KMS-11 (cell line): ENCODE measurements around the gene AGPAT1.

ENCODE experiments used
- H2AFZ ChIP-seq: fragments of 200-600 bp; sonication (generic); 2 replicates; pipeline ENCODE4 v1.6.1; 2016; ENCODE audit warnings: antibody characterized with exemption, mixed run types, low read depth
- H3K27ac ChIP-seq: fragments of 200-600 bp; sonication (generic); 2 replicates; pipeline ENCODE4 v1.6.1; 2016; ENCODE audit warnings: mild to moderate bottlenecking, mixed run types
- H3K27me3 ChIP-seq: fragments of 200-600 bp; sonication (generic); 2 replicates; pipeline ENCODE4 v1.6.1; 2017; ENCODE audit warnings: mild to moderate bottlenecking, low read depth, mixed run types, moderate library complexity; ENCODE audit not compliant: insufficient read depth
- H3K36me3 ChIP-seq: fragments of 200-600 bp; sonication (generic); 2 replicates; pipeline ENCODE4 v1.6.1; 2017; ENCODE audit warnings: mild to moderate bottlenecking, mixed run types; ENCODE audit not compliant: insufficient read depth
- H3K4me1 ChIP-seq: fragments of 200-600 bp; sonication (generic); 2 replicates; pipeline ENCODE4 v1.6.1; 2016; ENCODE audit warnings: mild to moderate bottlenecking, low read depth, mixed run types; ENCODE audit not compliant: poor library complexity, severe bottlenecking
- H3K4me2 ChIP-seq: fragments of 200-600 bp; sonication (generic); 2 replicates; pipeline ENCODE4 v1.7.0; 2016; ENCODE audit warnings: mild to moderate bottlenecking, mixed run types
- H3K4me3 ChIP-seq: fragments of 200-600 bp; sonication (generic); IDR thresholded peaks from 2 replicates; pipeline ENCODE4 v1.6.1; 2017; ENCODE audit warnings: low read depth, low read length, mixed read lengths; ENCODE audit not compliant: insufficient read depth
- H3K79me2 ChIP-seq: fragments of 200-600 bp; sonication (generic); 2 replicates; pipeline ENCODE4 v1.6.1; 2016; ENCODE audit warnings: low read depth, mixed run types; ENCODE audit not compliant: insufficient read depth
- H3K9ac ChIP-seq: fragments of 200-600 bp; sonication (generic); 2 replicates; pipeline ENCODE4 v1.6.1; 2016; ENCODE audit warnings: mild to moderate bottlenecking, mixed run types
- H4K20me1 ChIP-seq: fragments of 200-600 bp; sonication (generic); 2 replicates; pipeline ENCODE4 v1.6.1; 2016; ENCODE audit warnings: mild to moderate bottlenecking, mixed run types; ENCODE audit not compliant: insufficient read depth
- TF ChIP-seq, protein P1 (sequence below): fragments of 200-600 bp; sonication (generic); conservative IDR thresholded peaks from 2 replicates; pipeline ENCODE4 v1.6.1; 2017; ENCODE audit warnings: low read depth, mild to moderate bottlenecking, antibody characterized with exemption, low read length, moderate library complexity, mixed read lengths

The AGPAT1 gene

DNA sequence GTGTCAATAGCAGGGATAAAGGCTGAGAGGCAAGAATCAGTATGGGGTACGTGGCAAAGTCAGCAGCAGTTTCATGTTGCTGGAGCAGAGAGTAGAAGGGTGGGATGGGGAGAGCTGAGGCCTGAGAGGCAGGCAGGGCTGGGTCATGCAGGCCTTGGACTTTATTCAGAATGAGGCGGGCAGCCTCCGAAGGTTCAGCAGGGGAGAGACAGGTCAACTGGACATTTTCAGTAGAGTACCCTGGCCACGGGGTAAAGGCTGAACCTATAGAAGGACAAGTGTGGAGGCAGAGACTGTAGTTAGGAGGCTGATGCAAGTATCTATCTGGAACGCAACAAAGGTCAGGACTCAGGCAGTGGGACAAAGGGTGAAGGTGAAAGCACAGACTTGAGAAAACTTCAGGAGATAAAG is 34.3 kb upstream of the AGPAT1 start:
- Histone ChIP-seq H3K4me1 (no peaks in the 10 kb centered on the region), H4K20me1 (no peaks in the 10 kb centered on the region), H2AFZ (no peak overlapping the region), H3K27me3 (no peaks in the 10 kb centered on the region), H3K27ac (no peak overlapping the region), H3K9ac (no peak overlapping the region), H3K4me3 (no peak overlapping the region), H3K36me3 (no peaks in the 10 kb centered on the region), H3K4me2 (no peak overlapping the region), H3K79me2 (no peaks in the 10 kb centered on the region)
- TF ChIP-seq, protein P1, sequence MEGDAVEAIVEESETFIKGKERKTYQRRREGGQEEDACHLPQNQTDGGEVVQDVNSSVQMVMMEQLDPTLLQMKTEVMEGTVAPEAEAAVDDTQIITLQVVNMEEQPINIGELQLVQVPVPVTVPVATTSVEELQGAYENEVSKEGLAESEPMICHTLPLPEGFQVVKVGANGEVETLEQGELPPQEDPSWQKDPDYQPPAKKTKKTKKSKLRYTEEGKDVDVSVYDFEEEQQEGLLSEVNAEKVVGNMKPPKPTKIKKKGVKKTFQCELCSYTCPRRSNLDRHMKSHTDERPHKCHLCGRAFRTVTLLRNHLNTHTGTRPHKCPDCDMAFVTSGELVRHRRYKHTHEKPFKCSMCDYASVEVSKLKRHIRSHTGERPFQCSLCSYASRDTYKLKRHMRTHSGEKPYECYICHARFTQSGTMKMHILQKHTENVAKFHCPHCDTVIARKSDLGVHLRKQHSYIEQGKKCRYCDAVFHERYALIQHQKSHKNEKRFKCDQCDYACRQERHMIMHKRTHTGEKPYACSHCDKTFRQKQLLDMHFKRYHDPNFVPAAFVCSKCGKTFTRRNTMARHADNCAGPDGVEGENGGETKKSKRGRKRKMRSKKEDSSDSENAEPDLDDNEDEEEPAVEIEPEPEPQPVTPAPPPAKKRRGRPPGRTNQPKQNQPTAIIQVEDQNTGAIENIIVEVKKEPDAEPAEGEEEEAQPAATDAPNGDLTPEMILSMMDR: no peak

DNA sequence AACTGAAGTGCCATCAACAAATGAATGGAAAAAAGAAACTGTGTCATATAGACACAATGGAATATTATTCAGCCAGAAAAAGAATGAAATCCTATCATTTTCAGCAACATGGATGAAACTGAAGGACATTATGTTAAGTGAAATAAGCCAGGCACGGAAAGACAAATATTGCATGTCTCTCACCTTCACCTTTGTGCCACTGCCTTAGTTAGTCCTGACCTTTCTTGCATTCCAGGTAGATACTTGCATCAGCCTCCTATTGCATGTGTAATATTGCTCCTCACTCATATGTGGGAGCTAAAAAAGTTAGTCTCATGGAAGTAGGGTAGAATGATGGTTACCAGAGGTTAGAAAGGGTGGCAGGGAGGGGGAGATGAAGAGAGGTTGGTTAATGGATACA is 33.1 kb upstream of the AGPAT1 start:
- no peak overlapping the region for H3K9ac ChIP-seq

DNA sequence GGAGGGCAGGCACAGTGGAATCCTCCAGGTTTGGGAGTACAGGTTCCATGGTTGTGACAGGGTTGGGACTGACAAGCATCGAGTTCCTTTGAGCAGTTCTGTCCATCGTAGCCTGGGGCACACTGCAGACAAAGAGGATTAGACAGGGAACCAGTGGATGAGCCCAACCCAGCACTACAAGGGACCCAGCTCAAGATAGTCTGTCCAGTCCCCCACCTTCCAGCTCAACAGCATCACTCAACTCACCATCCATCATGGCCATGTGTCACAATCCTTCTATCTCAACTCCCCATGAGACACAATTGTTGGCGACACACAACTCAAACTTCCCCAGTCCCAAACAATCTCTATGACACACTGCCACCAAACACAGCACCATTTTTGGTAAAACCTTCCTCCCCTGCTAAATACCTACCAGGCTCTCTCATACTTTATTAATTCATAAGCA is 28.4 kb upstream of the AGPAT1 start:
- H3K79me2 ChIP-seq: no peaks in the 10 kb centered on the region
- no peaks in the 10 kb centered on the region for H4K20me1 ChIP-seq
- H3K4me2 ChIP-seq: no peak overlapping the region
- TF ChIP-seq, protein P1: no peak
- H3K36me3 ChIP-seq: no peaks in the 10 kb centered on the region
- no peak overlapping the region for H3K4me3 ChIP-seq
- H3K27ac ChIP-seq: no peak overlapping the region
- no peak overlapping the region for H3K9ac ChIP-seq
- no peaks in the 10 kb centered on the region for H3K4me1 ChIP-seq
- no peak overlapping the region for H2AFZ ChIP-seq
- H3K27me3 ChIP-seq: no peaks in the 10 kb centered on the region

More for the DNA sequence above, 33.1 kb upstream of the AGPAT1 start:
- Histone ChIP-seq H3K4me3 (no peak overlapping the region), H3K27me3 (no peaks in the 10 kb centered on the region), H3K4me1 (no peaks in the 10 kb centered on the region), H3K27ac (no peak overlapping the region), H3K79me2 (no peaks in the 10 kb centered on the region), H3K4me2 (no peak overlapping the region), H3K36me3 (no peaks in the 10 kb centered on the region), H4K20me1 (no peaks in the 10 kb centered on the region), H2AFZ (no peak overlapping the region)
- TF ChIP-seq, protein P1: no peak

DNA sequence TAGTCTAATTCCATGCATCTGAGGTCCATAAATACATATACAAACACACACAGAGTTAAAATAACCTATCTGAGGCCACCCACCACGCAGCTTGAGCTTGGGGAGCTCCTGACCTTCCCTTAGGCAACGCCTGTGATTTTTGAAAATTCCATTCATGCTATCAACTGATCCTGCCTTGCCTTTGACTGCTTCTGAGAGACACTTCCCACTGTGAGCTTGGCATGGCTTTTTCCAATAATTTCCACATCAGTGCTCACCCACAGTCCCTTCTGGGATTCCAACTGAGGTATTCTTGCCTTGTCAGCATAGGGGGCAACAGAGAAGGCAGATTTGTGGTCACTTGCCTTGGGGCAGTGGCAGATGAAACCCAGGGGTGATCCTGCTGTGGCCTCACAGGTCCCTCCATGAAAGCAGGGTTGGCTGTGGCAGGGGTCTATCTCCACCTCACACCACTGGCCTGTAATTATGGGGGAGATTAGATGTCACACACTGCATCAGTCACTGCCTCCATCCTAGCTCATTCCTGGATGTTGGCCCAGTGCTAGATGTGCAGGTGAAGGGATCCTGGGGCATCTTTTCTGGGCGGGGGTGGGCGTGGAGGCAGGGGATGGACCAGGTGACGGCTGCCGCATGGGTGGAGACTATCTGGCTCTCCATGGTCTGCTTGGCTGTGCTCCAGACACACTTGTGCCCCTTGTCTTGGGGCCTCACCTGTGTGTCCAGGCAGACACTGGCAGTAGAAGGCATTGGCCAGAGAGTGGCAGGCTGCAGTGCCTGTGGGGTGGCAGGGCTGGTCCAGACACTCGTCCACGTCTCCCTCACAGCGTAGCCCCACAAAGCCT is 27.8 kb upstream of the AGPAT1 start:
- Histone ChIP-seq H4K20me1 (no peaks in the 10 kb centered on the region), H3K36me3 (no peaks in the 10 kb centered on the region), H2AFZ (no peak overlapping the region), H3K4me2 (no peak overlapping the region), H3K27me3 (no peaks in the 10 kb centered on the region), H3K9ac (no peak overlapping the region), H3K79me2 (no peaks in the 10 kb centered on the region), H3K4me1 (no peaks in the 10 kb centered on the region), H3K4me3 (no peak overlapping the region), H3K27ac (no peak overlapping the region)
- TF ChIP-seq, protein P1: no peak
